PFSK-1 (cell line): ENCODE measurements around the gene TBC1D21.

Source experiments
- FOXP2 ChIP-seq: optimal IDR thresholded peaks from 2 replicates; pipeline ENCODE3; 2011; ENCODE audit warnings: borderline replicate concordance, control low read depth, inconsistent platforms; ENCODE audit not compliant: insufficient read depth; ENCODE audit errors: extremely low read length, extremely low read depth
- POLR2AphosphoS5 ChIP-seq: IDR thresholded peaks from 2 replicates; pipeline ENCODE4 v1.6.1; 2012; ENCODE audit warnings: low read depth, mild to moderate bottlenecking, control low read depth, low read length, moderate library complexity
- SIN3A ChIP-seq: IDR thresholded peaks from 2 replicates; pipeline ENCODE4 v1.6.1; 2012; ENCODE audit warnings: mild to moderate bottlenecking, low read length, moderate library complexity, borderline replicate concordance; ENCODE audit not compliant: insufficient read depth
- TAF1 ChIP-seq: IDR thresholded peaks from 2 replicates; pipeline ENCODE4 v1.6.1; 2012; ENCODE audit warnings: low read length, control low read depth, borderline replicate concordance; ENCODE audit not compliant: insufficient read depth
- TF ChIP-seq, protein P1 (sequence below), 2 experiments: IDR thresholded peaks; 2 replicates each; pipeline versions ENCODE4 v1.6.1 to v1.8.0; 2011 to 2012; ENCODE audit warnings: low read depth in 2 of 2, low read length in 2 of 2, control low read depth in 1 of 2, inconsistent platforms in 1 of 2, mild to moderate bottlenecking in 1 of 2, moderate library complexity in 1 of 2; ENCODE audit not compliant: insufficient read depth in 1 of 2

Gene TBC1D21

DNA sequence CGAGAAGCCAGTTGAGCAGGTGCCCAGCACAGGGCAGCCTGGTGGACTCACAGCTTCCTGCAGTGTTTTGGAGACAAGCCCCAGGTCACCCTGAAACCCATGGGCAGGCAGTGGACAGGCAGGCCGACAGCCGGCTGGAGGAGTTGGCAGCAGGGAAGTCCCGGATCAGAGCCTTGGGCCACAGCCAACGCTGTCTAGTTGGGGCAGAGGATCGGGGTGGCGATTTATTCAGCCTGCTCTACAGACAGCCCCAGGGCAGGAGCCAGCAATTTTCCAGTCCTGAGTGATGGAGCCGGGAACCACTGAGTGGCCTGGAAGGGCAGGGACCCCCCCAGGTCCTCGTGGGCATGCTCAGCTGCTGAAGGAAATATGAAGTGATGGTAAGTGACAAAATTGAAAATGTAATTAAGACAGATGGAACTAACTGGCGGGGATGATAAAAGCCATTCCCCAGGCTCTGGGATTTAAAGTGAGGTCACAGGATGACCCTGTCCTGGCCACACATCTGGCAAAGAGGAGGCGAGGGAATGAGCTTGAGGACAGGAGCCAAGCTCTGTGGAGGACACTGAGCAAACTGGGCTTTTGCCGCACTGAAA, 34.4 kb upstream of the TBC1D21 start:
- no peak for TF ChIP-seq FOXP2
- TF ChIP-seq, protein P1, sequence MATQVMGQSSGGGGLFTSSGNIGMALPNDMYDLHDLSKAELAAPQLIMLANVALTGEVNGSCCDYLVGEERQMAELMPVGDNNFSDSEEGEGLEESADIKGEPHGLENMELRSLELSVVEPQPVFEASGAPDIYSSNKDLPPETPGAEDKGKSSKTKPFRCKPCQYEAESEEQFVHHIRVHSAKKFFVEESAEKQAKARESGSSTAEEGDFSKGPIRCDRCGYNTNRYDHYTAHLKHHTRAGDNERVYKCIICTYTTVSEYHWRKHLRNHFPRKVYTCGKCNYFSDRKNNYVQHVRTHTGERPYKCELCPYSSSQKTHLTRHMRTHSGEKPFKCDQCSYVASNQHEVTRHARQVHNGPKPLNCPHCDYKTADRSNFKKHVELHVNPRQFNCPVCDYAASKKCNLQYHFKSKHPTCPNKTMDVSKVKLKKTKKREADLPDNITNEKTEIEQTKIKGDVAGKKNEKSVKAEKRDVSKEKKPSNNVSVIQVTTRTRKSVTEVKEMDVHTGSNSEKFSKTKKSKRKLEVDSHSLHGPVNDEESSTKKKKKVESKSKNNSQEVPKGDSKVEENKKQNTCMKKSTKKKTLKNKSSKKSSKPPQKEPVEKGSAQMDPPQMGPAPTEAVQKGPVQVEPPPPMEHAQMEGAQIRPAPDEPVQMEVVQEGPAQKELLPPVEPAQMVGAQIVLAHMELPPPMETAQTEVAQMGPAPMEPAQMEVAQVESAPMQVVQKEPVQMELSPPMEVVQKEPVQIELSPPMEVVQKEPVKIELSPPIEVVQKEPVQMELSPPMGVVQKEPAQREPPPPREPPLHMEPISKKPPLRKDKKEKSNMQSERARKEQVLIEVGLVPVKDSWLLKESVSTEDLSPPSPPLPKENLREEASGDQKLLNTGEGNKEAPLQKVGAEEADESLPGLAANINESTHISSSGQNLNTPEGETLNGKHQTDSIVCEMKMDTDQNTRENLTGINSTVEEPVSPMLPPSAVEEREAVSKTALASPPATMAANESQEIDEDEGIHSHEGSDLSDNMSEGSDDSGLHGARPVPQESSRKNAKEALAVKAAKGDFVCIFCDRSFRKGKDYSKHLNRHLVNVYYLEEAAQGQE (IDR thresholded peaks at IDR 0.05; ENCODE audit: insufficient read depth in 1 of 2, low read depth in 2 of 2, low read length in 2 of 2) = no peak
- no peak for TF ChIP-seq SIN3A
- TF ChIP-seq TAF1 = no peak
- no peak for TF ChIP-seq POLR2AphosphoS5

DNA sequence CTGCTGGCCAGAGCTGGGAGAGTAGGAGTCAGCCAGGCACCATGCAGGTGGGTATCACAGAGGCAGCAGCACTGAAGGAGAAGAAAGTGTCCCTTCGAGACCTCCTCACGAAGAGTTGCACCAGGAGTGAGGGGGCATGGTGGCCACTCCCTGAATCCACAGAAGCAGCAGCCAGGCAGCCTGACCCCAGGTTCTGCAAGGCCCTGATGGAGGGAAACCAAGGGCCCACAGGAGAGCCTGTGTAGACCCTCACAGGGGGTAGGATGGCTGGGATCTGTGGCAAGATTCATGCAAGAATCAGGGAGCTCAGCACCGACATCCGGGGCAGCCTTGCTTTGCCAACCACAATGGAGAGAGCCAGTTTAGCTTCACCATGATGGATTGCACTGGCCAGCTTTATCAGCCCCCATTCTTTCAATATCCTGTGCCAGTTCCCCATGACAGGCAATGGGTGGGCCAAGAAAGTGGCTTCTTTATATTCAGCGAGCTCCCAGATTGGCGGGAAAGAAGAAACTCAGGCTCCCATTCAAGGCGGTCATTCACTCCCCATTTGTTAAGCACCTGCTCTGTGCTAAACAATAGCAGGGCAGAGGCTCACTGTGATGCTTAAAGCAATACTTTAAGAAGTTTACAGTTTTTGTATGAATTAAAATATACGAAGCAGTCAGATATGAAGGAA, 33.5 kb upstream of the TBC1D21 start:
- TF ChIP-seq POLR2AphosphoS5 (no peak), FOXP2 (no peak), TAF1 (no peak), SIN3A (no peak)
- TF ChIP-seq, protein P1 (IDR thresholded peaks at IDR 0.05; ENCODE audit: insufficient read depth in 1 of 2, low read depth in 2 of 2, low read length in 2 of 2) = no peak

DNA sequence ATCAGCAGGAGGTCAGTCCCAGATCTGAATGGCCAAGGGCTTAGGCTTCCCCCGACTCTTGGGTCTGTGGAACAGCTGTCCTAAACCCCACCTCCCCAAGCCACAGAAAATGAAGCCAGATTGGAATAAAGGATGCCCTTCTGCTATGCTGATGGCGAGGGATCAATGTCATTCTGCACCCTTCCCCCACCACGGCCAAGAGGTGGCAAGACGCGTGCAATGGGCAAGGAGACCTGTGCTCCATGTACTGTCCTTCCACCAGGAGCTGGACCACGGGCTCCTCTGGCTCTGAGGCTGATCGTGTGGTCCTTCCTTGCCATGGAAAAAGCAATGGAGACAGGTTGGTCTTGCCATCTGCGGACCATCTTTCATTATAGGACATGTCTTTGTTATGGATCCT, 32.6 kb upstream of the TBC1D21 start:
- TF ChIP-seq TAF1 (no peak), FOXP2 (no peak), SIN3A (no peak), POLR2AphosphoS5 (no peak)
- TF ChIP-seq, protein P1 (IDR thresholded peaks at IDR 0.05; ENCODE audit: insufficient read depth in 1 of 2, low read depth in 2 of 2, low read length in 2 of 2) = no peak

DNA sequence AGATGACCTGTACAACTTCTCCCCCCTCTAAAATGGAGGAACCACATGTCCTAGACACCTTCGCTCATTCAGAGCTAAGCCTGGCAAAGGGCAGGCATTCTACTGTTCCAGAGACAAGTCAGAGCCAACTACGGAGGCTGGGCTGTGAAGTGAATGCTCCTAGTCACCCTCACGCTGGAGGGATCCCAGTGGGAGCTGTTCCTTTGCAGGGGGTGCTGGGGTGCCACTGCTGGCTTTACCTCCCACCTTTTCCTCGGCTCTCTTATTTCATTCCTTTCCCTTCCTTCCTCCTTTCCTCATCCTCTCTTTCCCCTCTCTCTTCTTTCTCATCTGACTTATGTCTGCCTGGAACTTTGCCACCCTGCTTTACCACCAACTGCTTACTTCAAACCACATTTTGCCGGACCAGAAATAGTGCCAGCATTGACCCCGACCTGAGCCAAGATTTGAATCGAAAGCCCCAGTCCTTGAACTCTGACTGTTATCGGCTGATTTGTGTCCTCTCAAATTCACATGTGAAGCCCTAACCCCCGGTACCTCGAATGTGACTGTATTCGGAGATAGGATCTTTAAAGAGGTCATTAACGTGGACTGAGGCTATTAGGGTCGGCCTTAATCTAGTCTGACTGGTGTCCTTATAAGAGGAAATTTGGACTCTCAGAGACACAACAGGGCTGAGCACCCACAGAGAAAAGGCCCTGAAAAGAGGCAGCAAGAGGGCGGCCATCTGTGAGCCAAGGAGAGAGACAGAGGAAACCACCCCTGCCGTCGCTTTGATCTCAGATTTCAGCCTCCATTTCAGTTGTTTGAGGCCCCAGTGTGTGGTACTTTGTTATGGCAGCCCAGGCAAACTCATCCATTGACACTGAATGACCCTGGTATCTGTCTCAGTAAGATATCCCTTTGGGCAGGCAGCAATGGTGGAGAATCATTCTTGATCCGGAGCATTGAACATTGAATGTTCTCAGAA, 31.3 kb upstream of the TBC1D21 start:
- TF ChIP-seq, protein P1 (IDR thresholded peaks at IDR 0.05; ENCODE audit: insufficient read depth in 1 of 2, low read depth in 2 of 2, low read length in 2 of 2) = peak in 1 of 2 experiments; percentile 71; a peak in 2 of 4 replicates
- no peak for TF ChIP-seq FOXP2
